GM12865 (cell line): Measurements from ENCODE around the gene PDSS2.

ENCODE experiments used
- DNase-seq: peaks from one replicate; pipeline ENCODE4 v3.0.0; 2010; ENCODE audit warnings: low read depth
- H3K4me3 ChIP-seq: 2 replicates; pipeline ENCODE4 v1.5.1; 2011; ENCODE audit warnings: mild to moderate bottlenecking, low read depth, low read length, control low read depth
- TF ChIP-seq, protein P1 (sequence below): IDR thresholded peaks from 2 replicates; pipeline ENCODE4 v1.5.1; 2011; ENCODE audit warnings: low read length, control low read depth, low read depth, inconsistent platforms; ENCODE audit not compliant: insufficient read depth; ENCODE audit errors: missing control alignments

Gene PDSS2

GRCh38 chr6:107493158-107494057 lies 34.0 kb upstream of the PDSS2 start:
- H3K4me3 ChIP-seq: no peak overlapping the region
- no peak for DNase-seq
- TF ChIP-seq, protein P1, sequence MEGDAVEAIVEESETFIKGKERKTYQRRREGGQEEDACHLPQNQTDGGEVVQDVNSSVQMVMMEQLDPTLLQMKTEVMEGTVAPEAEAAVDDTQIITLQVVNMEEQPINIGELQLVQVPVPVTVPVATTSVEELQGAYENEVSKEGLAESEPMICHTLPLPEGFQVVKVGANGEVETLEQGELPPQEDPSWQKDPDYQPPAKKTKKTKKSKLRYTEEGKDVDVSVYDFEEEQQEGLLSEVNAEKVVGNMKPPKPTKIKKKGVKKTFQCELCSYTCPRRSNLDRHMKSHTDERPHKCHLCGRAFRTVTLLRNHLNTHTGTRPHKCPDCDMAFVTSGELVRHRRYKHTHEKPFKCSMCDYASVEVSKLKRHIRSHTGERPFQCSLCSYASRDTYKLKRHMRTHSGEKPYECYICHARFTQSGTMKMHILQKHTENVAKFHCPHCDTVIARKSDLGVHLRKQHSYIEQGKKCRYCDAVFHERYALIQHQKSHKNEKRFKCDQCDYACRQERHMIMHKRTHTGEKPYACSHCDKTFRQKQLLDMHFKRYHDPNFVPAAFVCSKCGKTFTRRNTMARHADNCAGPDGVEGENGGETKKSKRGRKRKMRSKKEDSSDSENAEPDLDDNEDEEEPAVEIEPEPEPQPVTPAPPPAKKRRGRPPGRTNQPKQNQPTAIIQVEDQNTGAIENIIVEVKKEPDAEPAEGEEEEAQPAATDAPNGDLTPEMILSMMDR: no peak

- TF ChIP-seq, protein P1: no peak
- DNase-seq: no peak
- H3K4me3 ChIP-seq: no peak overlapping the region
Observed at GRCh38 chr6:107491760-107492660, 32.6 kb upstream of the PDSS2 start.

DNA sequence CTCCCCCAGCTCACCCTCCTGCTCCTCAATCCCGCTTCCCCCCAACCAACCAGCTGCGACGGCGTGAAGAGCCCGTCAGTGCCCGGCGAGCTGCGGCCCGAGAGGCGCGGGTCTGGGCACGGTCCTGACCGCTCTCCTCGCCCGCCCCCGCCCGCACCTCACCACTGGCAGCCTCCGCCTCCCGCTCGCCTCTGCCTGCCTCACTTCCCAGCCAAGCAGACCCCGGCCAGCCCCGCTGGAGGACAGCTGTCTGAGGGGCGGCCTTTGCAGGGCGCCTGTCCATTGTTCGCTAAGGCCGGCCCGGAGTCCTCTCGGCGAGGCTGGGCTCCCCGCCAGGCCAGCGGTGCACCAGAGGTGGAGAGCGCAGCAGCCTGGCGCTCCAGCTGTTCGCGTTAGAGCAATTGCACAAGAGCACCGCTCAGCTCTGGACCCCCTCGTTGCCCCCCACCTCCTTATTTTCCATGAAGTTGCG lies 31.8 kb upstream of the PDSS2 start:
- H3K4me3 ChIP-seq: peak overlapping the region; percentile 65
- TF ChIP-seq, protein P1: no peak
- DNase-seq: no peak

DNA sequence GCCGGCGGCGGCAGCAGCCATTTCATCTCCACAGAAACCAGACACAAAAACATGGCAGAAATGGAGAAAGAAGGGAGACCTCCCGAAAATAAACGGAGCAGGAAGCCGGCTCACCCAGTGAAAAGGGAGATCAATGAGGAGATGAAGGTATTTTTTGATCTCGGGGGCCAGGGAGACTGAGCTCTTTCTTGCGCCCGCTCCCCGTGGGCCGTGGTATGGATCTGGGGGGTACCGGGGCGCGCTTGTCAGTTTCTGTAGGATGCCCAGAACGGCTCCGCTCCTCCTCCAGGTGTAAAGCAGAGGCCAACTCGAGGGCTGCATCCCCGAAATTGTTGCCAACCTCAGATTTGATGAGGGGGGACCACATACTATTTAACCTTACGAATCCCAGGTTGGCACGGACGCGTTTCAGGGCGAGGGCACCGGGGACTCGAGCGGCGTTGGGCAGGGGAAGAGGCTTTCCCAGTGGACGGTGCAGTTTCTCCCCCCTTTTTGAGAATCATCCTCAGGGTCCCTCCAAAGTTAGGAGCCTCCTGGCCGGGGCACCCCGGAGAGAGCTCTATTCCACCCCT lies 31.3 kb upstream of the PDSS2 start:
- TF ChIP-seq, protein P1: no peak
- peak overlapping the region; percentile 65 for H3K4me3 ChIP-seq
- no peak for DNase-seq

DNA sequence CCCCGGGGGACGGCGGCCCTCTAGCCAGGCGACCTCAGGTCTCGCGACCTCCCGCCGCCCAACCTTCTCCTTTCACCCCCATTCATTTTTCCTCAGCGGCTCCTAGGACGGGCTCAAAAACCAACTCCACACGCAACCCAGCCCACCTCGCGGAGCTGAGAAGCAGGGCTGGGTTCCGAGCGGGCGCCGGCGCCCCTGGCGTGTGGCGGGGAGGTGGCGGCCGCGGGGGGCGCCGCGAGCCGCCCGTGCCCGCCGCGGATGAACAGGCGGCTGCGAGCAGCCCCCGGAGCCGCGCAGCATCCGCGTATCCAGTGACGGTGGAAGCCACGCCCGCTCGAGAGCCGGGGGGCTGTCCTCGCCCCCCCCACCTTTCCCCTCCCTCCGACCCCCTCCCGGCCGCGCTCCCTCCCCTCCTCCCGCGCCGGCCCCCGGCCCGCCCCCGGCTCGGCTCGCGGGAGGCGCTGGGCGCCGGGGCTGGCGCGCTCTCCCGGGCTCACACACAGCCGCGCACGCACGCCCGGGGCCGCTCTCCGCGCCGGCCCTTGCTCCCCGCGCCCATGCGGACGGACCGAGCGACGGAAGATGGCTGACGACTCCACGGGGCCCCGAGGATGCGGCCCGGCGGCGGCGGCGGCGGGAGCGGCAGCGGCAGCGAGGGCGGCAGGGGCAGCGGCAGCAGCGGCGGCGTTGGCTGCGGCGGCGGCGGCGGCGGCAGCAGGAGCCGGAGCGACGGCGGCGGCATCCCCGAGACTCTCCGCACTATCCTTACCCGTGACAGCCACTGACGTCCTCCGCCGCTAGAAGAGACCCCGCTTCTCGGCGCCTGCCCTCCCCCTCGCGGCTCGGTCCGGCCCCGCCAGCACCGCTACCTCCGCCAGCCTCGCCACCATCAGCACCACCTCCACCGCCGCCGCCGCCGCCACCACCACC lies 30.5 kb upstream of the PDSS2 start, which contains the start of gene SOBP:
TSS of gene SOBP (plus strand) at position 482 of the 930 bp plus-strand sequence. CDS start 500 bp downstream, outside the sequence.
- peak; percentile 38 for DNase-seq
- peak within 1 kb of the TSS; percentile 65 for H3K4me3 ChIP-seq
- TF ChIP-seq, protein P1: peak; percentile 4
